Measurements from ENCODE around the gene CLDND2.

Gene CLDND2

GRCh38 chr19:51347209-51347928, 21.4 kb downstream of the CLDND2 start:
- DNase-seq (ENCODE audit: low read depth), result no peak
- Histone ChIP-seq H3K4me3 (ENCODE audit: low read length) (no peak overlapping the region), H3K27me3 (replicated peaks; ENCODE audit: control insufficient read depth, insufficient read depth, low read length) (no peaks in the 10 kb centered on the region), H3K9me3 (ENCODE audit: control insufficient read depth, low read length) (no peaks in the 10 kb centered on the region), H3K36me3 (ENCODE audit: control insufficient read depth, insufficient read depth, low read length, severe bottlenecking) (peaks cover 74% of the 10 kb centered on the region), H3K9ac (ENCODE audit: low read length) (no peak overlapping the region), H3K4me1 (ENCODE audit: control insufficient read depth, insufficient read depth, low read length) (peaks cover 10% of the 10 kb centered on the region)

GRCh38 chr19:51346742-51347141, 22.1 kb downstream of the CLDND2 start:
- peaks cover 68% of the 10 kb centered on the region for H3K36me3 ChIP-seq (ENCODE audit: control insufficient read depth, insufficient read depth, low read length, severe bottlenecking)
- no peak overlapping the region for H3K4me3 ChIP-seq (ENCODE audit: low read length)
- peaks cover 10% of the 10 kb centered on the region for H3K4me1 ChIP-seq (ENCODE audit: control insufficient read depth, insufficient read depth, low read length)
- H3K9ac ChIP-seq (ENCODE audit: low read length), result no peak overlapping the region
- no peaks in the 10 kb centered on the region for H3K27me3 ChIP-seq (replicated peaks; ENCODE audit: control insufficient read depth, insufficient read depth, low read length)
- no peak for DNase-seq (ENCODE audit: low read depth)
- H3K9me3 ChIP-seq (ENCODE audit: control insufficient read depth, low read length), result no peaks in the 10 kb centered on the region

GRCh38 chr19:51345076-51345620, 23.7 kb downstream of the CLDND2 start:
- no peak for DNase-seq (ENCODE audit: low read depth)
- H3K9ac ChIP-seq (ENCODE audit: low read length), result no peak overlapping the region

GRCh38 chr19:51342631-51343569, 25.9 kb downstream of the CLDND2 start:
- no peak overlapping the region for H3K9ac ChIP-seq (ENCODE audit: low read length)
- H3K4me3 ChIP-seq (ENCODE audit: low read length), result no peak overlapping the region
- peaks cover 35% of the 10 kb centered on the region for H3K36me3 ChIP-seq (ENCODE audit: control insufficient read depth, insufficient read depth, low read length, severe bottlenecking)
- H3K9me3 ChIP-seq (ENCODE audit: control insufficient read depth, low read length), result no peaks in the 10 kb centered on the region
- no peaks in the 10 kb centered on the region for H3K27me3 ChIP-seq (replicated peaks; ENCODE audit: control insufficient read depth, insufficient read depth, low read length)
- H3K4me1 ChIP-seq (ENCODE audit: control insufficient read depth, insufficient read depth, low read length), result peaks cover 8% of the 10 kb centered on the region
- no peak for DNase-seq (ENCODE audit: low read depth)

More at GRCh38 chr19:51345076-51345620, 23.7 kb downstream of the CLDND2 start:
- Histone ChIP-seq H3K4me1 (ENCODE audit: control insufficient read depth, insufficient read depth, low read length) (peaks cover 1% of the 10 kb centered on the region), H3K36me3 (ENCODE audit: control insufficient read depth, insufficient read depth, low read length, severe bottlenecking) (peaks cover 55% of the 10 kb centered on the region), H3K27me3 (replicated peaks; ENCODE audit: control insufficient read depth, insufficient read depth, low read length) (no peaks in the 10 kb centered on the region), H3K9me3 (ENCODE audit: control insufficient read depth, low read length) (no peaks in the 10 kb centered on the region), H3K4me3 (ENCODE audit: low read length) (no peak overlapping the region)

GRCh38 chr19:51341976-51342580, 26.7 kb downstream of the CLDND2 start, which contains the start of gene VSIG10L:
TSS of gene VSIG10L (minus strand) at chr19:51342139. CDS start at chr19:51342124, 15 bp downstream.
- no peak for DNase-seq (ENCODE audit: low read depth)
- H3K4me3 ChIP-seq (ENCODE audit: low read length), result no peak within 1 kb of the TSS
- no peaks in the 10 kb centered on the region for H3K9me3 ChIP-seq (ENCODE audit: control insufficient read depth, low read length)
- peaks cover 27% of the 10 kb centered on the region for H3K36me3 ChIP-seq (ENCODE audit: control insufficient read depth, insufficient read depth, low read length, severe bottlenecking)
- peaks cover 8% of the 10 kb centered on the region for H3K4me1 ChIP-seq (ENCODE audit: control insufficient read depth, insufficient read depth, low read length)
- H3K9ac ChIP-seq (ENCODE audit: low read length), result no peak within 1 kb of the TSS
- H3K27me3 ChIP-seq (replicated peaks; ENCODE audit: control insufficient read depth, insufficient read depth, low read length), result no peaks in the 10 kb centered on the region

GRCh38 chr19:51341066-51341465, 27.7 kb downstream of the CLDND2 start:
- no peak for DNase-seq (ENCODE audit: low read depth)
- Histone ChIP-seq H3K9me3 (ENCODE audit: control insufficient read depth, low read length) (no peaks in the 10 kb centered on the region), H3K4me1 (ENCODE audit: control insufficient read depth, insufficient read depth, low read length) (peaks cover 8% of the 10 kb centered on the region), H3K36me3 (ENCODE audit: control insufficient read depth, insufficient read depth, low read length, severe bottlenecking) (peaks cover 17% of the 10 kb centered on the region), H3K9ac (ENCODE audit: low read length) (no peak overlapping the region), H3K27me3 (replicated peaks; ENCODE audit: control insufficient read depth, insufficient read depth, low read length) (no peaks in the 10 kb centered on the region), H3K4me3 (ENCODE audit: low read length) (no peak overlapping the region)

GRCh38 chr19:51339687-51340656, 28.8 kb downstream of the CLDND2 start:
- peak; percentile 99 for DNase-seq (ENCODE audit: low read depth)
- no peaks in the 10 kb centered on the region for H3K9me3 ChIP-seq (ENCODE audit: control insufficient read depth, low read length)
- H3K4me3 ChIP-seq (ENCODE audit: low read length), result peak overlapping the region; percentile 83
- no peaks in the 10 kb centered on the region for H3K27me3 ChIP-seq (replicated peaks; ENCODE audit: control insufficient read depth, insufficient read depth, low read length)
- H3K9ac ChIP-seq (ENCODE audit: low read length), result peak overlapping the region; percentile 61
- peaks cover 8% of the 10 kb centered on the region for H3K4me1 ChIP-seq (ENCODE audit: control insufficient read depth, insufficient read depth, low read length)
- H3K36me3 ChIP-seq (ENCODE audit: control insufficient read depth, insufficient read depth, low read length, severe bottlenecking), result peaks cover 6% of the 10 kb centered on the region

- peak overlapping the region; percentile 83 for H3K4me3 ChIP-seq (ENCODE audit: low read length)
- H3K9me3 ChIP-seq (ENCODE audit: control insufficient read depth, low read length), result no peaks in the 10 kb centered on the region
- H3K9ac ChIP-seq (ENCODE audit: low read length), result peak overlapping the region; percentile 39
- no peaks in the 10 kb centered on the region for H3K36me3 ChIP-seq (ENCODE audit: control insufficient read depth, insufficient read depth, low read length, severe bottlenecking)
- H3K27me3 ChIP-seq (replicated peaks; ENCODE audit: control insufficient read depth, insufficient read depth, low read length), result no peaks in the 10 kb centered on the region
- DNase-seq (ENCODE audit: low read depth), result no peak
- peaks cover 8% of the 10 kb centered on the region for H3K4me1 ChIP-seq (ENCODE audit: control insufficient read depth, insufficient read depth, low read length)
Measured at GRCh38 chr19:51339313-51339686, 29.5 kb downstream of the CLDND2 start.

GRCh38 chr19:51338563-51339312, 30.1 kb downstream of the CLDND2 start:
- Histone ChIP-seq H3K27me3 (replicated peaks; ENCODE audit: control insufficient read depth, insufficient read depth, low read length) (no peaks in the 10 kb centered on the region), H3K36me3 (ENCODE audit: control insufficient read depth, insufficient read depth, low read length, severe bottlenecking) (no peaks in the 10 kb centered on the region), H3K9ac (ENCODE audit: low read length) (peak overlapping the region; percentile 39), H3K9me3 (ENCODE audit: control insufficient read depth, low read length) (no peaks in the 10 kb centered on the region), H3K4me1 (ENCODE audit: control insufficient read depth, insufficient read depth, low read length) (peaks cover 8% of the 10 kb centered on the region), H3K4me3 (ENCODE audit: low read length) (peak overlapping the region; percentile 83)
- DNase-seq (ENCODE audit: low read depth), result peak; percentile 85
